HS-27A (cell line): ENCODE results near the gene THSD8.
"Not testable (repeated sequence)": the region's sequence is repeated elsewhere in the genome, so short reads cannot be mapped to it uniquely, and the experiment has no call there.

Source experiments
- DNase-seq: peaks from one replicate; pipeline ENCODE4 v3.0.0-alpha.2; 2012; ENCODE audit warnings: low read depth, missing footprints

THSD8 gene

GRCh38 chr19:12792051-12792852 lies 9.6 kb upstream of the THSD8 start:
- DNase-seq, result no peak

GRCh38 chr19:12792853-12793289 lies 9.0 kb upstream of the THSD8 start:
- DNase-seq, result no peak

GRCh38 chr19:12793290-12794195 lies 8.3 kb upstream of the THSD8 start:
- no peak for DNase-seq

- no peak for DNase-seq
Observed at GRCh38 chr19:12794196-12794941, 7.5 kb upstream of the THSD8 start.

- no peak for DNase-seq
Observed at GRCh38 chr19:12794971-12795381, 6.9 kb upstream of the THSD8 start.

- no peak for DNase-seq
Observed at GRCh38 chr19:12796146-12797071, 5.5 kb upstream of the THSD8 start.

- DNase-seq, result no peak
Observed at GRCh38 chr19:12797141-12797587, 4.7 kb upstream of the THSD8 start.

- not testable (repeated sequence) for DNase-seq
Observed at GRCh38 chr19:12797607-12798006, 4.3 kb upstream of the THSD8 start.

- no peak for DNase-seq
Observed at GRCh38 chr19:12799742-12800465, 2.0 kb upstream of the THSD8 start.

GRCh38 chr19:12800466-12800770 lies 1.5 kb upstream of the THSD8 start:
- no peak for DNase-seq

GRCh38 chr19:12800923-12801465 lies 875 bp upstream of the THSD8 start:
- no peak for DNase-seq

GRCh38 chr19:12802267-12803106 lies 618 bp downstream of the THSD8 start:
- no peak for DNase-seq

GRCh38 chr19:12804051-12804450 lies 2.2 kb downstream of the THSD8 start:
- DNase-seq, result no peak

- DNase-seq, result no peak
Observed at GRCh38 chr19:12806242-12807081, 4.6 kb downstream of the THSD8 start, which contains the start of gene RNASEH2A. RNASEH2A (plus strand) TSS chr19:12806584; CDS start chr19:12806674, 90 bp downstream.

GRCh38 chr19:12815088-12815487 lies 13.2 kb downstream of the THSD8 start:
- no peak for DNase-seq

GRCh38 chr19:12817188-12817587 lies 15.3 kb downstream of the THSD8 start:
- DNase-seq, result not testable (repeated sequence)

GRCh38 chr19:12817810-12818209 lies 15.9 kb downstream of the THSD8 start:
- DNase-seq, result not testable (repeated sequence)

GRCh38 chr19:12821761-12822160 lies 19.9 kb downstream of the THSD8 start:
- DNase-seq, result no peak
